ENCODE data around the gene ENTR1.
"Not testable (repeated sequence)": the region's sequence is repeated elsewhere in the genome, so short reads cannot be mapped to it uniquely, and the experiment has no call there.

Gene ENTR1

GRCh38 chr9:136432591-136432990 lies 22.2 kb upstream of the ENTR1 start:
- H3K27ac ChIP-seq: no peak overlapping the region
- TF ChIP-seq ZFX (IDR thresholded peaks at IDR 0.05): no peak
- TF ChIP-seq, protein P1, sequence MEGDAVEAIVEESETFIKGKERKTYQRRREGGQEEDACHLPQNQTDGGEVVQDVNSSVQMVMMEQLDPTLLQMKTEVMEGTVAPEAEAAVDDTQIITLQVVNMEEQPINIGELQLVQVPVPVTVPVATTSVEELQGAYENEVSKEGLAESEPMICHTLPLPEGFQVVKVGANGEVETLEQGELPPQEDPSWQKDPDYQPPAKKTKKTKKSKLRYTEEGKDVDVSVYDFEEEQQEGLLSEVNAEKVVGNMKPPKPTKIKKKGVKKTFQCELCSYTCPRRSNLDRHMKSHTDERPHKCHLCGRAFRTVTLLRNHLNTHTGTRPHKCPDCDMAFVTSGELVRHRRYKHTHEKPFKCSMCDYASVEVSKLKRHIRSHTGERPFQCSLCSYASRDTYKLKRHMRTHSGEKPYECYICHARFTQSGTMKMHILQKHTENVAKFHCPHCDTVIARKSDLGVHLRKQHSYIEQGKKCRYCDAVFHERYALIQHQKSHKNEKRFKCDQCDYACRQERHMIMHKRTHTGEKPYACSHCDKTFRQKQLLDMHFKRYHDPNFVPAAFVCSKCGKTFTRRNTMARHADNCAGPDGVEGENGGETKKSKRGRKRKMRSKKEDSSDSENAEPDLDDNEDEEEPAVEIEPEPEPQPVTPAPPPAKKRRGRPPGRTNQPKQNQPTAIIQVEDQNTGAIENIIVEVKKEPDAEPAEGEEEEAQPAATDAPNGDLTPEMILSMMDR (conservative IDR thresholded peaks at IDR 0.05): no peak

DNA sequence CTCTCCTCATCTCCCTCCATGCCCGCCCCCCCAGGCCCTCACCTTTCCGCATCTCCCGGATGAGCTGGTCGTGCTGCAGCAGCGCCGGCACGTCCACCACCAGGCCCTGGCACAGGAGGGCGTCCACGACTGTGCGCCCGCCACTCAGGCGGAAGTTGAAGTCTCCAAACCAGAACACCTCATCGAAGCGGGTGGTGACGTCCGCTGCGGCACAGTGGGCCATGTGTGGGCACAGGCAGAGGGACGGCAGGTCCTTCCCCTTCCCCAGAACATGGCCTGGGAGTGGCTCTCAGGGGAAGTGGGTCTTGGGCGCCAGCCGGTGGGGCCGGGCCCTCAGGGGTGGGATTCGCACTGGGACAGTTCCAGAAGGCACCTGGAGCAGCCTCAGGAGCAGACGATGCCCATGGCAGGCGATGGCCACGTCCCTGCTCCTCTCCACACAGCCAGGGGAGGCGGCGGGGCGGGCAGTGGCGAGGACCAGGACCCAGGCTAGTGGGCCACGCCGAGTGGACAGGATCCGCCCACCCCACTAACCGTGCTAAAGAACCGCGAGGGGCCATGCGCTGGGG lies 21.5 kb upstream of the ENTR1 start:
- TF ChIP-seq, protein P1 (conservative IDR thresholded peaks at IDR 0.05): no peak
- TF ChIP-seq ZFX (IDR thresholded peaks at IDR 0.05): no peak
- H3K27ac ChIP-seq: no peak overlapping the region

DNA sequence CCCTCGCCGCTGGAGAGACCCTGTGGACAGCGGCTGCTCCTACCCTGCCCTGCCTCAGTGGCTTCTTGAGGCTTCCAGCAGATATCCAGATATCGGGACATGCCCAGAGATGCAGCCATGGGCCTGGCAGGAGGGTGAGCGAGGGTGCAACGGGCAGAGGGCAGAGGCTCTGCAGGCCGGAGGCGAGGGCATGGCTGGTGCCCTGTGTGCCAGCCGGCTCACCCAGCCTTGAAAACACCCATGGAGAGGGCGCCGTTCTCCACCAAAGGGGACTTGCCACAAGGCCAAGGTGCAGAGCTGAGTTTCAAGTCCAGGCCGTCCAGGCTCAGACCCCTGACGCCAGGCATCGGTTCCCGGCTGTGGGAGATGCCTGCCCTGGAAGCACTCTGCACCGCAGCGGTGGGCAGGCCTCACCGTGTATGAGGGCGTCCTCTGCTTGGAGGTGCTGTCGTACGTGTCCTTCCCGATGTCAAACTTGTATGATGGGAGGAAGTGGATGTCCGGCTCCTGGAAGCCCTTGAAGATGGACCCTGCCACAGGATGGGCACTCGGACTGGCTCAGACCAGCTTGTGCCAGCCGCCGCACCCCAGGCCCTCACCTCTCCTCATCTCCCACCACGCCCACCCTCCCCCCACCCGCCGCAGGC lies 20.3 kb upstream of the ENTR1 start:
- TF ChIP-seq ZFX (IDR thresholded peaks at IDR 0.05): no peak
- TF ChIP-seq, protein P1 (conservative IDR thresholded peaks at IDR 0.05): no peak
- no peak overlapping the region for H3K27ac ChIP-seq

DNA sequence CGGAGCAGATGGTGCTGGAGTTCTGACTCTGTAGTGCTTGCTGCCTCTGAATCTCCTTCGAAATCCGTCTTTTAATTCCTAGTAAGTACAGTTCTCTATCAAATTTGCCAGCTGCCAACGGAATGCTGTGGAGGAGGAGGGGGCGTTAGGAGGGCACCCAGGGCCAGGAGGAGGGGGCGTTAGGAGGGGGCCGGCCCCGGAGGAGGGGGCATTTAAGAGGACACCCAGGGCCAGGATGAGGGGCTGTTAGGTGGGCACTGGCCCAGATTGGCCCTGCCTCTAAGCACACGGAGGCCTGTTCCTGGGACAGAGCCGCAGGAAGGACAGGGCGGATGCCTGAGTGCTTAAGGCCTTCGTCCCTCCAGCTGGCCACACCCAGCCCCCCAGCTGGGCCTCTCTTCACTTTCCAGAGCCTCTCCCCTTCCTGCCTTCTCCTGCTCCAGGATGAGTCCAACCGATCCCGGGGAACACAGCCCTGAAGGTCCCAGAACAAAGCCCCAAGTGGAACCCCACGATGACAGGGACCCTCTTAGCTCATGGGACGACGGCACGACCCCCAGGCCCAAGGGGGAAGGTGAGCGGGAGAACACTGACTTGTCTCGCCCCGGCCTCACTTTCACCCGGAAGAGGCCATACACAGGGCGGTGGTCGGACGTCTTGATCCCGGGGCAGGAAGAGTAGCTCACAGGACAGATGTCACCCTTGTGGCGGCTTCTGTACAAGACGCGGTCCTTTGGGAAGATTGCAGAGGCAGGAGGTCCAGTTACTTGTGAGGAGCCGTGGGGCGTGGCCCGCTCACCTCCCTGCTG lies 19.5 kb upstream of the ENTR1 start:
- H3K27ac ChIP-seq: no peak overlapping the region
- TF ChIP-seq, protein P1 (conservative IDR thresholded peaks at IDR 0.05): no peak
- TF ChIP-seq ZFX (IDR thresholded peaks at IDR 0.05): no peak

DNA sequence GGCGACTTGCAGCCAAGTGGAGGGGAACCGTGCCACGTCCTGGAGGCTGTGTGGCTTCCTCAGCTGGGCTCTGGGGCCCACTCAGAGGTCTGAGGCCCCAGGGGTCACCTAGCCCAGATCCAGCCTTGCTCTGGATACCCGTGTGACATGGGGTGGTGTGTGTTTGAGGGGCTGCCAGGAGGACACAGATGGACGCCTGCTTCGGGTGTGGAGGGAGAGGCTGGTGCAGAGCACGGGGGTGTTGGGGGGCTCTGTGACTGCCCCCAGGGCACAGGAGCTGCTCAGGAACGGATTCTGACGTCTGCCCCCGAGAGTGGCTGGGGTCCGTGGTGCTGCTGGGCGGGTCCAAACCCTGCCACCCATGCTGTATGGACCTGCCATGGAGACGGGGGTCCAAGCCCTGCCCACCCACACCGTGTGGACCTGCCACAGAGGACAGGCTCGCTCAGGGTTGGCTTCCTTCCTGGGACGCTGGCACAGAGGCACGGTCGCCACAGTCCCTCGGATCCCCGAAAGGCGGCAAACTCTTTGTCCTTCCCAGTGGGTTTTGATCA lies 18.7 kb upstream of the ENTR1 start:
- TF ChIP-seq, protein P1 (conservative IDR thresholded peaks at IDR 0.05): no peak
- TF ChIP-seq ZFX (IDR thresholded peaks at IDR 0.05): no peak
- H3K27ac ChIP-seq: no peak overlapping the region

GRCh38 chr9:136426787-136427186 lies 16.4 kb upstream of the ENTR1 start:
- no peak overlapping the region for H3K27ac ChIP-seq
- TF ChIP-seq ZFX (IDR thresholded peaks at IDR 0.05): no peak
- TF ChIP-seq, protein P1 (conservative IDR thresholded peaks at IDR 0.05): no peak

DNA sequence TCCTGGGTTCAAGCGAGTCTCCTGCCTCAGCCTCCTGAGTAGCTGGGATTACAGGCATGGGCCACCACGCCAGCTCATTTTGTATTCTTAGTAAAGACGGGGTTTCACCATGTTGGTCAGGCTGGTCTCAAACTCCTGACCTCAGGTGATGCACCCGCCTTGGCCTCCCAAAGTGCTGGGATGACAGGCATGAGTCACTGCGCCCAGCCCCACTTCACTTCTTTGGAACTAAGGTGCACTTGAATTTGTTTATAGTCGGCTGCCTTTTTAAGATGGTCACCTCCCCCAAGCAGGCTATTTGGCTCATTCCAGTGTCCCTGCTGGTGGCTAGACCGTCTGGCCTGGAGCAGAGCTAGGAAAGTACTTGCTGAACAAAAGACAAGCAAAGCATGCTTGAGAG lies 15.0 kb upstream of the ENTR1 start:
- H3K27ac ChIP-seq: not testable (repeated sequence)

Data from C4-2B (cell line).